Mammary epithelial cell (primary cell): ENCODE measurements around the gene PGR.

Experiments
- CTCF ChIP-seq, 2 donors: IDR thresholded peaks in 1 of 2; conservative IDR thresholded peaks in 1 of 2; 2 replicates each; pipeline ENCODE4 v1.5.1; 2011 to 2012; ENCODE audit warnings: inconsistent platforms in 2 of 2, low read length in 2 of 2, mild to moderate bottlenecking in 2 of 2, control low read depth in 1 of 2, low read depth in 1 of 2; ENCODE audit not compliant: insufficient read depth in 1 of 2; ENCODE audit errors: extremely low read depth in 1 of 2
- EZH2 ChIP-seq: IDR thresholded peaks from 2 replicates; pipeline ENCODE4 v1.6.1; 2012; ENCODE audit warnings: low read length, inconsistent platforms, borderline replicate concordance

- TF ChIP-seq CTCF (conservative IDR thresholded peaks at IDR 0.05 in 1 of 2, IDR thresholded peaks at IDR 0.05 in 1 of 2; ENCODE audit: extremely low read depth in 1 of 2, insufficient read depth in 1 of 2, low read depth in 1 of 2, low read length in 2 of 2) = no peak
- no peak for TF ChIP-seq EZH2
Observed at GRCh38 chr11:101011881-101012280, 117.7 kb downstream of the PGR start.
